Stimulated activated naive CD4-positive, alpha-beta T cell treated with Interleukin-2 at 50 U/mL for 16 hours (primary cell): ENCODE measurements around the gene LRRC36.
A peak's percentile ranks its signal among the peaks of the same experiment; 100 is the strongest.
"Not testable (repeated sequence)": the region's sequence is repeated elsewhere in the genome, so short reads cannot be mapped to it uniquely, and the experiment has no call there.

Source experiments
- DNase-seq: peaks from one replicate; lab custom pipeline; 2025; lab: John Stamatoyannopoulos, UW

The LRRC36 gene

DNA sequence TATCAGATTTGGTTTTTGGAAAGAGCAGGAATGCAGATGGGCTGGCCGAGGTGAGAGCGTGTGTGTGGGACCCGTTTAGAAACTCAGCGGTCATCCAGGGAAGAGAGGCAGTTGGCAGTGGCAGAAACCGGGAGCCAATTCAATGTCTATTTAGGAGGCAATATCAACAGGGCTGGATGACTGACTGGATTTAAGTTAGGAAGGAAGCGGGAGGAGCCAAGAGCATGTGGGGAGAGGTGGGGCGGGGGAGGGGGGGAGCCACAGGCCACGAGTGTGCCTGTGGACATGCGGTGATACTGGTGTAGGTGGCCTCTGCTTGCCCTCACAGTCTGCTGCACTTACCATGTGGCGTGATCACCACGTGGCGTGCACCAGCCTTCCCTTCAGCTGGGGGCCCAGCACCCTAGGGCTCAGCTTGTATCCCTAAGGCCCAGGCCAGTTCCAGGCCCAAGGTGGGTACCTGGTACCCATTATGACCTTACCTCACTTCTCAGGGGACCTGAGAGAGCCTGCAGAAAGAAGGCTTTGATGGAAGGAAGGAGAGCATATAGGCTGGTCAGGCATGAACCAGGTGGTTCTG, 77.5 kb downstream of the LRRC36 start:
- no peak for DNase-seq

DNA sequence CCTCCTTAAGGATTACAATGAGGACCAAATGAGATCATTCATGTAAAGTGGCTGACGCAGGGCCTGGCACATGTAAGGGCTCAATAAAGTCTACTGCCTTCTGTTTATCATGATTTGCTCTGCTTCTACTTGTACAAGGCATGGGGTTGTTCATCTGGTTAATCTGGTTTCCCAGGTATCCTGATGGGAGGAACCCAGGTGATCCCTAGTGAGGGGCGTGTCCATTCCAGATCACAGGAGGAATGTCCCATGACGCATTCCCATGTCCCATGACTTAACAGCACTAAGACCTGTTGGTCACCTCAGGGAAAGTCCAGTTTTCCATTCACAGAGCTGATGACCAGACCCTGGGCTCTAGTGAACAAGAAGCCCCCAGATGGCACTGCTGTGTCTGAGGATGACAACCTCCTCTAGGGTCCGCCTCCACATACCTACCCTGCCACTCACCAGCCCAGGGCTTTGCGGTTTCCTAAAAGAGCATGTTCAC, 78.2 kb downstream of the LRRC36 start:
- DNase-seq = no peak

DNA sequence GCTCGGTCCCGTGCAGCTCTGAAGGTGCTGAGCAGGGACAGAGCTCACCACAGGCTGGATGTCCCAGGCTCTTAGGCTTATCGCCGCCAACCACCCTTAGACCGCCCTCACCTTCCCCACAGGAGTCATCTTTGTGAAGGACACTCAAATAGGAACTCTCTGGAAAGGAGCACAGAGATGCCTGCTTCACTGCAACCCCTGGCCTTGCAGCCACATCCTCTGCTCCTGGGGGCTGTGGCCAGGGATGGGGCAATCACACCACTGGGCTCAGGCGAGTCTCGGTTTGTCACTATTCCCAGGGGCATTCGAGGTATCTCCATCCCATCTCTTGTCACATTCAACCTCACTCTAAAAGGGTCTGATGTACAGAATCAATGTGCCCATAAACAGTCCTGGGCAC, 78.7 kb downstream of the LRRC36 start:
- no peak for DNase-seq

DNA sequence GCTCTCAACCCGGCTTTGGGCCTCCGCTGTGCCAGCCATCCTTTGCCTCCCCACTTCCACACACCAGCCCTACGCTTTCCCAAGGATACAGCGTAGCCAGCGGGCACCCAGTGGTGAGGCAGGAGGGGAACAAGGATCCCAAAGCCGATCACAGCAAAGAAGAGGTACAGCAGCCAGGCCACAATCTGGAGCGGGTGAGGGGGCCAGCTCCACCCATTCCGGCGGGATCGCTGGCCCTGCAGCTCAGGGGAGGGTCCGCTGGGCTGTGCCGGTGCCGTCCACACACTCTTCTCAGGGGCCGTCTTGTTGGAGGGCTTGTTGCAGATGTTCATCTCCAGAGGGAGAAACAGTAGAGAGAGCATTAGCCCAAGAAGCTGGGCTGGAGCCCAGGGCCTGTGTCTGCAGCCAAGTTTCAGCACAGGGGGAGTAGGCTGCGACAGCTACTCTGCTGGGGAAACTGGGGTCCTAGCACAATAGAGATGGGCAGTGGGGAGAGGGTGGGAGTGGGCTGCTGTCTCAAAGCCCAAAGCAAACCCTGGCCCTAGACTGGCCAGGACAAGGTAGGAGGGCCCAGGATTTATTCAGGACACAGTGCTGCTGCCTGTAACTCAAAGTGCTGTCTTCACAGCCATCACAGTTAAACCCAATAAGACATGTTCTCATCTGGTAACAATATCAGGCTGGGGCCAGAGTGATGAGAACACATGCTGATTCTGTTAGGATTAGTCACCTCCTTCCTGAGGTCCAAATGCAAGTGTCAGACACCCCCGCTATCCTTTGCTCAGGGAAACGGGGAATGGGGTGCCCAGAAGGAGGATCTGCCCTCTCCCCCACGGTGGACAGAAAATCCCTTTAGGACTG, 79.7 kb downstream of the LRRC36 start:
- no peak for DNase-seq

DNA sequence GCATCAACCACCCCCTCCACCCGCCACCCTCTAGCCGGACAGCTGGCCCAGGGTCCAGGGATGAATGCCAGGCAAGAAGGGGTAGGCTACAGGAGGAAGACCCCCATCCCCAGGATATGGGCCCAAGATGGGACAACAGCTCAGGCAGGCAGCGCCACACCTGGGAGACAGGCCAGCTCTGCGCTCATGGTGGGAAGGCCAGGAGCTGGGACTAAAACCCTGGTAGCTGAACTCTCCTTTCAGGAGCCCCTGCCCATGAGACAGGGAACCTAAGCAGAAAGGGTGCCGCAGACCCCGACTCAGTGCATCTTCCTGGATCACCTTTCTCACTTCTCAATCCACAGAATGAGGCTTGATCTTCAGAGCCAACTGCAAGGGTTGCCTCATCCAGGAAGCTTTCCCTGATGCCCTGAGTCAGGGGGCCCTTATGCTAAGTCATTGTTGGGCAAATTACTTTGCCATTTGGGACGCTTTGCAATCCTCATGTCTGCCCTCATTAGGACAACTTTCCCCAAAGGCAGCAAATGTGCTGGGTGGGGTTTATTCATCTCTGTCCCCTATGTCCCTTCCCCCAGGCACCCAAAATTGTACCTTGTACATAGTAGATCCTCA, 80.7 kb downstream of the LRRC36 start:
- DNase-seq = no peak

DNA sequence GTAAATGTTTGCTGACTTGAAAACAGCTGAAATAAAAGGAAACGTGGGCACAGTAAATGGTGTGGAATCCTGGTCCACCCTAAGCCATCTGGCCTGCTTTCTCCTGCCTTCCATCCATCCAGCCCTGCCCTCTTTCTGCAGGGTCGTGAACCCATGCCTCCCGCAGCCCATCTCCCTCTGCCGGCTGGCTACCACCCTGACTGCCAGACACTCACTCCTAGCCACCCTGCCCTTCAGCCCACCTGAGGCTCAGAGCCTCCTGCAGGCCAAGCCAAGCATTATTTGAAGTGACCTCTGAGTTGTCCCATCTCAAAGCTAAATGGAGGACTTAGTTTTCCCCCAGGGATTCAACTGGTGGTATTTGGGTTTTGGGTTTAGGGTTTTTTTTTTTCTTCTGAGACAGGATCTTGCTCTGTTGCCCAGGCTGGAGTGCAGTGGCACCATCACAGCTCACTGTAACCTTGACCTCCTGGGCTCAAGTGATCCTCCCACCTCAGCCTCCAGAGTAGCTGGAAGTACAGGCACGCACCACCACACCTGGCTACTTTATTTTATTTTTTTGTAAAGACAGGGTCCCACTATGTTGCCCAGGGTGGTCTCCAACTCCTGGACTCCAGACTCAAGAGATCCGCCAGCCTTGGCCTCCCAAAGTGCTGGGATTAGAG, 81.3 kb downstream of the LRRC36 start:
- no peak for DNase-seq

DNA sequence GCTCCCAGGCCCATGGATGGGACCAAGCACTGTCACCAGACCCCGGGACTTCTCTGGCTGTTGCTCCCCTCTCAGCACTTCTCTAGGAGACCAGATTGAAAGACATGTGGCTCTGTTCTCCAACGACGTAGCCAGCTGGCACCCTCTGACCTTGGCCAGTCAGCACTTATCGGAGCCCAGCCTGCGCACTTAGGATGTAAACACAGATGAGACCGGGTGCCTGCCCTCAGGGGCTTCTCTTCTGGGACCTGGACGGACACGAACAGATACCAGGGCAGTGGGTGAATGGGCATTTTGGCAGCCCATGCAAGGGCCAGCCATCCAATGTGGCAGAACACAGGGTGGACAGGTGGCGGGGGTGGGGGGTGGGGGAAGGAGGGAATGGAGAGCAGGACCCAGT, 83.0 kb downstream of the LRRC36 start:
- DNase-seq = no peak

DNA sequence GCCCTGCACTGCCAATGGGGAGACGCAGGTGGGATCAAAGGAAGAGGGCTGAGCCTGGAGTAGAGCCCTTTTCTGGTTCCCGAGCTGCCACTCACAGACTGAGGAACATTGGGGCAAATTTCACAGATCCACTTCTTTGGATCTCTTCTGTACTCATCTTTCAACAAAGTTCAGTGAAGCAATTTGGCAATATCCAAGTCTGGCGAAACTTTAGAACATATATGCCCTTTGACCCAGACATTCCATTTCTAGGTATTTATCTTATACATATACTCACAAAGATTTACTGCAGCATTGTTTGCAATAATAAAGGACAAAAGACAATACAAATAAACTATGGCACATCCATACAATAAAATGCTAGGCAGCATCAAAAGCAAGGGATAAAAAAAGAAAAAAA, 84.7 kb downstream of the LRRC36 start:
- DNase-seq = no peak

DNA sequence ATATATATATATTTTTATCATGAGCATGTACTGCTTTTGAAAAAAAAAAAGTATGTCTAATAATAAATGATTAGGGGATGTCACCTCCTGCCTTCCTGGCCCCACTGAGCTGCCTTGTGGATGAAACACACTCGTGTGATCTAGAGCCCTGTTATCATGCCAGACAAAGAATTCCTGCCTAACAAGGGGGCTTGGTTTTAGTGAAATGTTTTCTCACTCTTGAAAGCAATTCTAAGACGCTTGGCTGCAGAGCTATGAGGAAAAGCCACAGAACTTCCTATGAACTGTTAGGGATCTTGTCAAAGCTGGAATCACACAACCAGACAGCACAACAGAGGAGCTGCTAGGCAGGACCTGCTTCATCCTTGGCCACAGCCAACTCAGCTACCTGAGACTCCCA, 85.7 kb downstream of the LRRC36 start:
- DNase-seq = no peak

DNA sequence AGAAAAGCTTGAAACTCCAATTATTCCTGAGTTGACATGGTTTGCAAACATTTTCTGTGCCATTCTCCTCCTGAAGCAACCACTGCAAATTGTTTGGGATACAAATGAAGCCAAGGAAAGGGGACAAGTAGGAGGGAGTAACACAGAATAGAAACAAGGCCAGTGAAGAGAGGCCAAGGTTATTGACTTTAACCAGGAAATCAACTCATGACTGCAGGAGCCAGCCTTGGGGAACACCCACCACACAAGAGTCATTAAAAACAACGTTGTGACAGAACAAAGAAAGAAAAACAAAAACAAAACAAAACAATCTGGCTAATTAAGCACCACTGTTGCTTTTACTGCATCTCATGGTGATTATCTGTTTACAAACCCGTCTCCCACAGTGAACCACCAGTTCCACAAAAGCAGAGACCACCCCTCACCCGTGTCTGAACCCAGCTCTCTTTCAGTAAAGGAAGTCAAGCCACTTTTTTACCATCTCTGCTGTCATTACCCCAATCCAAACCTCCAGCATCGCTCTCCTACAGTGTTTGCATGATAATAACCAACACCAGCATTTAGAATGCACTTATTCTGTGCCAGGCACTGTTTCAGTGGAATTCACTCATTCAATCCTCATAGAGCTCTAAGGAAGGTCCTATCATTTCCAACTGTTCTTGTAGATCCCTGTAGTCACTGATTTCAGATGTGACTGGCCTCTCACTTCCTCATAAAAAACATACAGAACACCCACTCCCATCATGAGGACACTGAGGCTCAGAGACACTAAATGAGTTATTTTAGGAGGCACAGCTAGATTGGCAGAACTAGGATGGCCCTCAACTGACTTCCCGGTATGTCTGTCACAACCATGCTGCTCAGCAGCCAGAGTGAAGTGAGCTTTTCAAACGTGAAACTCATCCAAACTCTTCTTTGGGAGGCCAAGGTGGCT, 87.6 kb downstream of the LRRC36 start:
- DNase-seq = no peak

DNA sequence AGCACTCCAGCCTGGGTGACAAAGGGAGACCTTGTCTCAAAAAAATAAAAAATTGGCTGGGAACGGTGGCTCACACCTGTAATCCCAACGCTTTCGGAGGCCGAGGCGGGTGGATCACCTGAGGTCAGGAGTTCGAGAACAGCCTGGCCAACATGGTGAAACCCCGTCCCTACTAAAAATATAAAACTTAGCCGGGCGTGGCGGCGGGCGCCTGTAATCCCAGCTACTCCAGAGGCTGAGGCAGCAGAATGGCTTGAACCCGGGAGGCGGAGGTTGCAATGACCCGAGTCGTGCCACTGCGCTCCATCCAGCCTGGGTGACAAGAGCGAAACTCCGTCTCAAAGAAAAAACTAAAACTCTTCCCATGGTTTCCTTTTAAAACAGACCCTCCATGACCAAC, 88.8 kb downstream of the LRRC36 start:
- DNase-seq = not testable (repeated sequence)

DNA sequence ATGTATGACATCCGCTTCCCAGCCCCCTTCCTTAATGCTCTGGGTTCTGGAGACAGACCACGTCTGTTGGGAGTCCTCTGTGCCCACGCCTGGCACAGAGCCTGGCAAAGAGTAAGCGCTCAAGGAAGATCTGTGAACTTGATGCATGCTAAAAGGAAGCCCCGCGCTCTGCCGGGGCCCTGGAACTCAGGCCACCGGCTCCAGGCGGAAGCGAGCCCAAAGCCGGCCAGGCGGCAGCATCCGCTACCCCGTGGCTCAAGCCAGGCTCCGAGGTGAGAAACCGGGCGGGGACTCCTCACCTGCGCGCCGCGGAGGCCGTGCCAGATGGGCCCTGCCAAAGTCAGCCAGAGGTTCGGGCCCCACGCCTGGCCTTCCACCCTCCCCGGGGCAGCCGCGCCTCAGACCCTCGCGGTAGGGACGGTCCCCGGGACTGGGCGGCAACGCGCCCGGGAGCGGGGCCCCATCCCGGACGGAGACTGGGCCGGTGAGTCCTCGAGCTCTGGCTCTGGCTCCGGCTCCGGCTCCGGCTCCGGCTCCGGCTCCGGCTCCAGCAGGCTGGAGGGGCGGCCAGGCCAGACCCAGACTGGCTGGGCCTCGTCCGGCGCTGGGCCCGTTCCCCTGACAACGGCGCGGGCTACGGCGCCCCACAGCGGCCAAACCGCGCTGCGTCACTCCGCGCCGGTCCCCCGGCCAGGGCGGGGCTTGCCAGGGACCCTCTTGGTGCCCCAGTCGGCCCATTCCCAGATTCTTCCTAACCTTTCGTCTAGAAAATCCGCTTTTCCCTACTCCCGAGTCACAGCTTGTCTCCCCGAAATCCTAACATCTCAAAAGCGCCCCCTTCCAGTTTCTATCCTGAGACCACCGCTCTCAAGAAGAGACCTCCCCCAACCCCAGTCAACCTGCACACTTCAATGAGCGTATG, 89.5 kb downstream of the LRRC36 start, which contains the start of gene ZDHHC1:
Gene ZDHHC1, minus strand, starts transcription at position 606 of the 922 bp plus-strand sequence. CDS start 8,702 bp downstream, outside the sequence.
- DNase-seq = peak; percentile 18

DNA sequence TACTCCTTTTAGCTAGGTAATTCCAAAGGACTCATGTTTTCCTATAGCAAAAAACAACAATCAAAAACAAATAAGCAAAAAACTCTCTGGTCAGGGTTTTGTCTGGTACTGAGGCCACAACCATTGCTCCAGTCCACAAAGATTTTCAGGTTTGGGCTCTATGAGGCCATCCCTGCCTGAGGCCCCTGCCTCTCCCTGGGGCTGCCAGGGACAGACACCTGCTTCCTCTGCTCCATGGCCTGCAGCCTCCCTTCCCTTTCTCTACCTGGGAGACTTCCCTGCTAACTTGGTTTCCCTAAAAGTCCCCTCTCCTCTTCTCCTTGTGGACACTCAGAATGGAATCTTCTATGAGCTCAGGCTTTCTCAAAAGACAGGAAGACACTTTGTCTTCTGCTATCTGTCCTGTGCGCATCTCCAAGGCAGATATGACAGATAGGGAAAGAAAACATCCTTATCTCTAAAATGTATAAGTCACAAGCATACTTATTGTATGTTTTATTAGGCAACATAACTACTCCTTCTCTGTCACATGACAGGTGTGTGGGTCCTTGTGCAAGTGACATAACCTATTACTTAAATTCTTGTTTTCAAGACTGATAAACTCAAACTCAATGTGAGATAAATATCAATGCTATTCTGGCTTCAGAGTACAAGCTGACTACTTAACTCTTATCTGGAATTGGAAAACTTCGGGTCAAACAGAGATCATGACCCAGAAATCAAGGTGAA, 90.9 kb downstream of the LRRC36 start:
- no peak for DNase-seq

DNA sequence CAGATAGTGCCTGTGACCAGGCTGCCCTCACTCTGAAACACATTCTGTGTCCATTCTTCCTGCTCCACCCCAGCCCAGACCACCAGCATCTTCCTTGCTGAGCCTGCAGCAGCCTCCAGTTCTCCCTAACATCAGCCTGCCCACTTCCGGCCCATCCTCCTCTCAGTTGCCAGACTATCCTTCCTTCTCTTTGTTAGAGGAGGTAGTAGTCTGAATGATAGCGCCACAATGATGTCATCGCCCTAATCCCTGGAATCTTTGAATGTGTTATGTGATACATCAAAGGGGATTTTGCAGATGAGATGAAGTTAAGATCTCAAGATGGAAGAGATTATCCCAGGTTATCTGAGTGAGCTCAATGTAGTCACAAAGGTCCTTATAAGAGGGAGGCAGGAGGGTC, 92.9 kb downstream of the LRRC36 start:
- no peak for DNase-seq

DNA sequence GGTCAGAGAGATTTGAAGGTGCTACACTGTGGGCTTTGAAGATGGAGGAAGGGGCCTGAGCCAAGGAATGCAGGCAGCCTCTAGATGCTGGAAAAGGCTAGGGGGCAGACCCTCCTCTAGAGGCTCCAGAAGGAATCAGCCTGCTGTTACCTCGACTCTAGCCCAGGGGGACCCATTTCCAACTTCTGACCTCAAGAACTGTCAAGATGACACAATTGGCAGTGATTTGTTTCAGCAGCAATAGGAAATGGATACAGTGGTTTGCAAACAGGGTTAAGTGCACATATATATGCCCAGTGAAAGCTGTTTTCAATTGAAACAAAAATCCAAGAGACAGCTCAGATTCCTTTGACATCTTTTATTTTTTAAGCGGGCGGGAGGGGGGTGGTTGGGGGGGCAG, 93.3 kb downstream of the LRRC36 start:
- DNase-seq = no peak

DNA sequence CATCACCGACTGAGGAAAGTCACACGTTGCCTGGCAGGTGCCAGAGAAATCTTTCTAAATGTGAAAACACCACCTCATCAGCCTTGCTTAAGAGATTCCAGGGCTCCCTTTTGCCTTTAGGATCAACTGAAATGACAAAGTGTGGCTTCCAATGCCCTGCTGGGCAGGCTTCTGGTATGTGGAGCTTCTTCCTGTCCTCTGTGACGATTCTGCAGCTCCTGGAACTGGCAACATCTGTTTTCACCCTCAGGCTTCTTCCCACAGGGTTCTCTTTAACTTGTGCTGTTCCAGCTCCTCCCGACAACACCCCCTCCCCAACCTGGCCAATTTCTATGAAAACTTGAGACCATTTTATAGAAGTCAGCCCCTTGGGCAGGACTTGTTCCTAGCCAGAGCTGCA, 94.4 kb downstream of the LRRC36 start:
- DNase-seq = no peak

DNA sequence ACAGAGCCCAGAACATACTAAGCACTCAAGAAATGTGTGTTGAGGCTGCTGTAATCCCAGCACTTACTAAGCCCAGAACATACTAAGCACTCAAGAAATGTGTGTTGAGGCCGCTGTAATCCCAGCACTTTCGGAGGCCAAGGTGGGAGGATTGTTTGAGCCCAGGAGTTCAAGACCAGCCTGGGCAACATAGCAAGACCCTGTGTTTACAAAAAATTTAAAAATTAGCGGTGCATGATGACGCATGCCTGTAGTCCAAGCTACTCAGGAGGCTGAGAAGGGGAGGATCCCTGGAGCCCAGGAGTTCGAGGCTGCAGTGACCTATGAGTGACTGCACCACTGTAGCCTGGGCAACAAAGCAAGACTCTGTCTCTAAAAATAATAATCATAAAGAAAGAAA, 96.4 kb downstream of the LRRC36 start:
- DNase-seq = no peak

DNA sequence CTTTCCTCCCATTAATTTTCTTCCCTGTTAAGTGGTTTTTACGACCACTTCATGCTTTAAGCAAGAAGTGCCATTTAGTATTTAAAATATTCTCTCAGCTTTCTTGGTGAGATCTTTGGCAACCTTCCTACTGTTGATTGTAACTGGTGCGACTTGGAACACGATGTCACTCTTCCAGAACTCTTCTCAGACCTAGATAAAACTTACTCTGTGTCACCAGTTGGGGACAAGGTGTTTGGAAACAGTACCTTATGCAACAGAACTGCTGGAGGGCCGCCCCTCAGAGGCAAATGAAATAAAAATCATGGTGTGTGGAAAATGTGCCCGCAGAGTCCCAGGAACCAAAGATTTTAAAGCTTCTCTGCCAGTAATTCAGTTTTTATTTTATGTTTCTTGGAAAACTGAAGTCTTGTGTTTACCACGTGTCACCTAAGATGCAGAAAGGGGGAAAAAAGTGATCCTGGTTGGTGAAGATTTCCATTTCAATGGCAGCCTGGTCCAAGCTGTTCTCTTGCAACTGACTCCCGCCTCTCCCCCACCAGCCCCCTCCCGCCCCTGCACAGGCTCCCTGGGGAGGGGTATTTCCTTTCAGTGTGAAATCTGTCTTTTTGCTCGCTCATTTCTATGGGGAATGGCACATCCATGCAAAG, 97.1 kb downstream of the LRRC36 start:
- DNase-seq = no peak

DNA sequence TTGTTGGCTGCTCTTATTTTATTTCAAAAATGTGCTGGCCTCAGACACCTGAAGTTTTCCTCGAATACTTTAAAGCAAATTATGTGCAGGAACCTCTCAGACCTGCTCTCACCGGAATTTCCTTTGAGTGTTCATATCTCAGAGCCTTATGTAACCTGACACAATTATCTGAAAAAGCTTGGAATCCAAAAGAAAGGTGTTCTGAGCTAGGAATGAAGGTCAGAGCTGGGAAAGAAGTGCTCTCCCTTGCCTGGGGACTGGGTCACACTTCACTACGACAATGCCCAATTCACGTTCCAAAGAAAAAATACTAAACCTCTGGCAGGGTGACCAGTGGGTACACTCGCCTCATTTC, 97.6 kb downstream of the LRRC36 start:
- no peak for DNase-seq
